Measurements from ENCODE around the gene THAP11. TPM values are rescaled to one million over a fixed set of nuclear protein-coding genes. Genes with fewer than 3 reads are reported as not detected.

THAP11 gene
- total RNA-seq, 1 experiment from 2014 or later, result 46.5 TPM

DNA sequence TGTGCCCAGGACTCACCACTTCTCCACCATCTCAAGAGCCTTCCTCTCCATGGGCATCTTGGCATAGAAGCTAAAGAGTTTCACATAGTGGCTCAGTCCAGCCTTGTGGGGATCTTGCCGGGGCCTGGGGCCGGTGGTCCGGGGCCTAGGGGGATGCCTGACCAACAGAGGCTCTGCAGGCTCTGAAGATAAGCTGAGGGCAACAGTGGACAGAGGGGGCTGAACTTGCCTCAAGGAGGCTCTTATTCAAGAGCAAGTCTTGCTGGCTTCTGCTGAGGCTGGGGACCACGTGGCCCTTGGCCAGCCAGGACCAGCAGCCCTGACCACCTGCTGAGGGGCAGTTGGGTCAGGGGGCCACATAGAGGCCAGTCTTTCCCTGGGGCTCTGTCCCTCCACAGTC lies 13.5 kb upstream of the THAP11 start (continued):
- TF ChIP-seq NR1H2 (CRISPR knock-in tag; IDR thresholded peaks at IDR 0.05), result no peak
- TF ChIP-seq, protein P1, sequence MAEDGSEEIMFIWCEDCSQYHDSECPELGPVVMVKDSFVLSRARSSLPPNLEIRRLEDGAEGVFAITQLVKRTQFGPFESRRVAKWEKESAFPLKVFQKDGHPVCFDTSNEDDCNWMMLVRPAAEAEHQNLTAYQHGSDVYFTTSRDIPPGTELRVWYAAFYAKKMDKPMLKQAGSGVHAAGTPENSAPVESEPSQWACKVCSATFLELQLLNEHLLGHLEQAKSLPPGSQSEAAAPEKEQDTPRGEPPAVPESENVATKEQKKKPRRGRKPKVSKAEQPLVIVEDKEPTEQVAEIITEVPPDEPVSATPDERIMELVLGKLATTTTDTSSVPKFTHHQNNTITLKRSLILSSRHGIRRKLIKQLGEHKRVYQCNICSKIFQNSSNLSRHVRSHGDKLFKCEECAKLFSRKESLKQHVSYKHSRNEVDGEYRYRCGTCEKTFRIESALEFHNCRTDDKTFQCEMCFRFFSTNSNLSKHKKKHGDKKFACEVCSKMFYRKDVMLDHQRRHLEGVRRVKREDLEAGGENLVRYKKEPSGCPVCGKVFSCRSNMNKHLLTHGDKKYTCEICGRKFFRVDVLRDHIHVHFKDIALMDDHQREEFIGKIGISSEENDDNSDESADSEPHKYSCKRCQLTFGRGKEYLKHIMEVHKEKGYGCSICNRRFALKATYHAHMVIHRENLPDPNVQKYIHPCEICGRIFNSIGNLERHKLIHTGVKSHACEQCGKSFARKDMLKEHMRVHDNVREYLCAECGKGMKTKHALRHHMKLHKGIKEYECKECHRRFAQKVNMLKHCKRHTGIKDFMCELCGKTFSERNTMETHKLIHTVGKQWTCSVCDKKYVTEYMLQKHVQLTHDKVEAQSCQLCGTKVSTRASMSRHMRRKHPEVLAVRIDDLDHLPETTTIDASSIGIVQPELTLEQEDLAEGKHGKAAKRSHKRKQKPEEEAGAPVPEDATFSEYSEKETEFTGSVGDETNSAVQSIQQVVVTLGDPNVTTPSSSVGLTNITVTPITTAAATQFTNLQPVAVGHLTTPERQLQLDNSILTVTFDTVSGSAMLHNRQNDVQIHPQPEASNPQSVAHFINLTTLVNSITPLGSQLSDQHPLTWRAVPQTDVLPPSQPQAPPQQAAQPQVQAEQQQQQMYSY (CRISPR knock-in tag; IDR thresholded peaks at IDR 0.05), result no peak
- no peak for TF ChIP-seq IRF2 (CRISPR knock-in tag; IDR thresholded peaks at IDR 0.05; ENCODE audit: borderline replicate concordance, low read depth)
- TF ChIP-seq, protein P2, sequence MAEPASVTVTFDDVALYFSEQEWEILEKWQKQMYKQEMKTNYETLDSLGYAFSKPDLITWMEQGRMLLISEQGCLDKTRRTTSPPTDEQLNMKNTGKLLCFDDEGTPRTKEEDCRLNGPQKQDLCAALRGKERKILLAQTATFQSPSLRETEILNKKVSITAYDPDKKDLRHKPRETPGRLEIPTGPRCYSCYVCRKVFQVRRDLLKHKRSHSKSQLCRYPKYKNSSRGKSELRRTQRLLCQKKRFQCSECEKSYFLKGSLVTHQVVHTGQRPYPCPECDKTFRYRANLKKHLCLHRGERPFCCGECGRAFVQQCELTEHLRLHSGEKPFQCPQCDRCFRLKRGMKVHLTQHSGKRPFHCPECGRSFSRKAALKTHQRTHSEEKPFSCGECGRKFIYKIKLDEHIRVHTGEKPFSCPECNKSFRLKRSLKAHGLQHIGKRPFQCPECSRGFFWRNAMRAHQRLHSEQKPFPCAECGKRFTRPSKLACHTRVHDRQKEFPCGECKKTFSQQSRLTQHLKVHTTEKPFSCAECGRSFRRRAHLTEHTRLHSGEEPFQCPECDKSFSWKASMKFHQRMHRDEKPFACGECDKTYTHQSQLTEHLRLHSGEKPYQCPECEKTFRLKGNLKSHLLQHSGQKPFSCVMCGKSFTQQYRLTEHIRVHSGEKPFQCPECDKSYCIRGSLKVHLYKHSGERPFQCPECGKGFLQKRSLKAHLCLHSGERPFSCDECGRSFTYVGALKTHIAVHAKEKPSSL (CRISPR knock-in tag; conservative IDR thresholded peaks at IDR 0.05), result no peak
- TF ChIP-seq, protein P3, sequence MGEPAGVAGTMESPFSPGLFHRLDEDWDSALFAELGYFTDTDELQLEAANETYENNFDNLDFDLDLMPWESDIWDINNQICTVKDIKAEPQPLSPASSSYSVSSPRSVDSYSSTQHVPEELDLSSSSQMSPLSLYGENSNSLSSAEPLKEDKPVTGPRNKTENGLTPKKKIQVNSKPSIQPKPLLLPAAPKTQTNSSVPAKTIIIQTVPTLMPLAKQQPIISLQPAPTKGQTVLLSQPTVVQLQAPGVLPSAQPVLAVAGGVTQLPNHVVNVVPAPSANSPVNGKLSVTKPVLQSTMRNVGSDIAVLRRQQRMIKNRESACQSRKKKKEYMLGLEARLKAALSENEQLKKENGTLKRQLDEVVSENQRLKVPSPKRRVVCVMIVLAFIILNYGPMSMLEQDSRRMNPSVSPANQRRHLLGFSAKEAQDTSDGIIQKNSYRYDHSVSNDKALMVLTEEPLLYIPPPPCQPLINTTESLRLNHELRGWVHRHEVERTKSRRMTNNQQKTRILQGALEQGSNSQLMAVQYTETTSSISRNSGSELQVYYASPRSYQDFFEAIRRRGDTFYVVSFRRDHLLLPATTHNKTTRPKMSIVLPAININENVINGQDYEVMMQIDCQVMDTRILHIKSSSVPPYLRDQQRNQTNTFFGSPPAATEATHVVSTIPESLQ (CRISPR knock-in tag; IDR thresholded peaks at IDR 0.05), result no peak
- no peak for TF ChIP-seq ZNF416 (CRISPR knock-in tag; IDR thresholded peaks at IDR 0.05)
- TF ChIP-seq FOXP1 (CRISPR knock-in tag; IDR thresholded peaks at IDR 0.05; ENCODE audit: borderline replicate concordance), result no peak

DNA sequence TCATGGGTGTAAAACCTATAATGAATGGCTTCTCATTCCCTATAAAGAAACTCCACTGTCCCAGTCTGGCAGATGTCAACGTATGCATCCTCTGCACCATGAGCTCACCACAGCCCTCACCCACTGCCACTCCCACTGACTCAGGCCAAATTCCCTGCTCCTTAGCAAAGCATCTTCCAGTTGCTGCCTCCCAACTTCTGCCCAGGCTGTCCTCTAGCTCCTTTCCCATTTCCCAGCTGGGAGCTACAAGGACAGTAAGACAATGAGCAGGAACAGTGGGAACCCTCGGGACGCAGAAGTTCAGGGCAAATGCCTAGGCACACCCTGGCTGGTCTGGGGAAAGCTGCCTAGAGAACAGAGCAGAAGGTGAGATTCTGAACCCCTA lies 9.1 kb upstream of the THAP11 start:
- no peak overlapping the region for H3K27ac Mint-ChIP-seq
- H3K4me1 Mint-ChIP-seq, result peaks cover 9% of the 10 kb centered on the region
- H3K9me3 Mint-ChIP-seq, result no peaks in the 10 kb centered on the region
- ChIA-PET POLR2A (interaction anchor here (1.1 to 2.6 kb wide), 3 partner anchors 12 to 17 kb away, joined by 3 to 9 read pairs (median 5); partner anchors contain the start of gene NUTF2), CTCF (interaction anchor here (1.0 to 4.1 kb wide), 10 partner anchors 7 to 431 kb away, joined by 3 to 62 read pairs (median 4); partner anchors contain the start of genes NRN1L and SLC7A6)
- peak overlapping the region; percentile 80 for H3K4me3 Mint-ChIP-seq
- no peak for ATAC-seq
- no peak for DNase-seq (ENCODE audit: low spot score)
- peaks cover 15% of the 10 kb centered on the region for H3K36me3 Mint-ChIP-seq
- TF ChIP-seq, protein P4, sequence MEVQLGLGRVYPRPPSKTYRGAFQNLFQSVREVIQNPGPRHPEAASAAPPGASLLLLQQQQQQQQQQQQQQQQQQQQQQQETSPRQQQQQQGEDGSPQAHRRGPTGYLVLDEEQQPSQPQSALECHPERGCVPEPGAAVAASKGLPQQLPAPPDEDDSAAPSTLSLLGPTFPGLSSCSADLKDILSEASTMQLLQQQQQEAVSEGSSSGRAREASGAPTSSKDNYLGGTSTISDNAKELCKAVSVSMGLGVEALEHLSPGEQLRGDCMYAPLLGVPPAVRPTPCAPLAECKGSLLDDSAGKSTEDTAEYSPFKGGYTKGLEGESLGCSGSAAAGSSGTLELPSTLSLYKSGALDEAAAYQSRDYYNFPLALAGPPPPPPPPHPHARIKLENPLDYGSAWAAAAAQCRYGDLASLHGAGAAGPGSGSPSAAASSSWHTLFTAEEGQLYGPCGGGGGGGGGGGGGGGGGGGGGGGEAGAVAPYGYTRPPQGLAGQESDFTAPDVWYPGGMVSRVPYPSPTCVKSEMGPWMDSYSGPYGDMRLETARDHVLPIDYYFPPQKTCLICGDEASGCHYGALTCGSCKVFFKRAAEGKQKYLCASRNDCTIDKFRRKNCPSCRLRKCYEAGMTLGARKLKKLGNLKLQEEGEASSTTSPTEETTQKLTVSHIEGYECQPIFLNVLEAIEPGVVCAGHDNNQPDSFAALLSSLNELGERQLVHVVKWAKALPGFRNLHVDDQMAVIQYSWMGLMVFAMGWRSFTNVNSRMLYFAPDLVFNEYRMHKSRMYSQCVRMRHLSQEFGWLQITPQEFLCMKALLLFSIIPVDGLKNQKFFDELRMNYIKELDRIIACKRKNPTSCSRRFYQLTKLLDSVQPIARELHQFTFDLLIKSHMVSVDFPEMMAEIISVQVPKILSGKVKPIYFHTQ (CRISPR knock-in tag; IDR thresholded peaks at IDR 0.05), result no peak
- TF ChIP-seq CREB1 (CRISPR knock-in tag; IDR thresholded peaks at IDR 0.05), result no peak
- no peak for TF ChIP-seq JUN (CRISPR knock-in tag; IDR thresholded peaks at IDR 0.05)
- TF ChIP-seq OVOL2 (CRISPR knock-in tag; IDR thresholded peaks at IDR 0.05; ENCODE audit: borderline replicate concordance), result no peak
- no peak for TF ChIP-seq ZNF219 (CRISPR knock-in tag; IDR thresholded peaks at IDR 0.05; ENCODE audit: borderline replicate concordance)
- TF ChIP-seq ESRRA (CRISPR knock-in tag; IDR thresholded peaks at IDR 0.05; ENCODE audit: borderline replicate concordance), result no peak
- TF ChIP-seq ZNF416 (CRISPR knock-in tag; IDR thresholded peaks at IDR 0.05), result no peak
- no peak for TF ChIP-seq ELF4 (CRISPR knock-in tag; IDR thresholded peaks at IDR 0.05; ENCODE audit: low read depth)
- no peak for TF ChIP-seq NR3C1 (CRISPR knock-in tag; conservative IDR thresholded peaks at IDR 0.05; ENCODE audit: low read depth)
- TF ChIP-seq, protein P5, sequence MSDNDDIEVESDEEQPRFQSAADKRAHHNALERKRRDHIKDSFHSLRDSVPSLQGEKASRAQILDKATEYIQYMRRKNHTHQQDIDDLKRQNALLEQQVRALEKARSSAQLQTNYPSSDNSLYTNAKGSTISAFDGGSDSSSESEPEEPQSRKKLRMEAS (CRISPR knock-in tag; IDR thresholded peaks at IDR 0.05), result no peak
- TF ChIP-seq EMX1 (CRISPR knock-in tag; IDR thresholded peaks at IDR 0.05), result no peak
- no peak for TF ChIP-seq ZBTB21 (CRISPR knock-in tag; IDR thresholded peaks at IDR 0.05; ENCODE audit: borderline replicate concordance)
- TF ChIP-seq, protein P6, sequence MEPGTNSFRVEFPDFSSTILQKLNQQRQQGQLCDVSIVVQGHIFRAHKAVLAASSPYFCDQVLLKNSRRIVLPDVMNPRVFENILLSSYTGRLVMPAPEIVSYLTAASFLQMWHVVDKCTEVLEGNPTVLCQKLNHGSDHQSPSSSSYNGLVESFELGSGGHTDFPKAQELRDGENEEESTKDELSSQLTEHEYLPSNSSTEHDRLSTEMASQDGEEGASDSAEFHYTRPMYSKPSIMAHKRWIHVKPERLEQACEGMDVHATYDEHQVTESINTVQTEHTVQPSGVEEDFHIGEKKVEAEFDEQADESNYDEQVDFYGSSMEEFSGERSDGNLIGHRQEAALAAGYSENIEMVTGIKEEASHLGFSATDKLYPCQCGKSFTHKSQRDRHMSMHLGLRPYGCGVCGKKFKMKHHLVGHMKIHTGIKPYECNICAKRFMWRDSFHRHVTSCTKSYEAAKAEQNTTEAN (CRISPR knock-in tag; IDR thresholded peaks at IDR 0.05), result no peak
- no peak for TF ChIP-seq GTF2I (CRISPR knock-in tag; conservative IDR thresholded peaks at IDR 0.05)
- no peak for TF ChIP-seq PRRX2 (CRISPR knock-in tag; IDR thresholded peaks at IDR 0.05)
- TF ChIP-seq NR1H2 (CRISPR knock-in tag; IDR thresholded peaks at IDR 0.05), result no peak
- H3K27me3 Mint-ChIP-seq (ENCODE audit: low read depth), result no peaks in the 10 kb centered on the region; the same call in 1 of the 2 replicates
